H1 (cell line): ENCODE results near the gene SKAP1. TPM values are rescaled to one million over a fixed set of nuclear protein-coding genes. Genes with fewer than 3 reads are reported as not detected.

Source experiments
- ATF2 ChIP-seq: IDR thresholded peaks from 2 replicates; pipeline ENCODE4 v1.6.1; 2012; ENCODE audit warnings: low read length, inconsistent platforms
- EZH2 ChIP-seq: fragments of 200-600 bp; sonication (generic); IDR thresholded peaks from 2 replicates; pipeline ENCODE4 v1.7.1; 2012; ENCODE audit warnings: low read depth, mild to moderate bottlenecking, moderate library complexity, low read length, inconsistent platforms; ENCODE audit not compliant: severe bottlenecking
- RFX5 ChIP-seq: IDR thresholded peaks from 2 replicates; pipeline ENCODE4 v1.6.1; 2011; ENCODE audit warnings: low read depth, low read length, improper control_type of control experiment, borderline replicate concordance
- SAP30 ChIP-seq: fragments of 300-600 bp; sonication (generic); IDR thresholded peaks from 2 replicates; pipeline ENCODE4 v1.7.1; 2012; ENCODE audit warnings: low read length, moderate library complexity, mild to moderate bottlenecking, inconsistent platforms; ENCODE audit not compliant: insufficient read depth, insufficient replicate concordance
- TAF7 ChIP-seq: optimal IDR thresholded peaks from 2 replicates; pipeline ENCODE3; 2011; ENCODE audit warnings: low read depth, mild to moderate bottlenecking, inconsistent platforms, low read length, moderate library complexity, borderline replicate concordance
- USF2 ChIP-seq: IDR thresholded peaks from 2 replicates; pipeline ENCODE4 v1.6.1; 2011; ENCODE audit warnings: low read length, improper control_type of control experiment
- polyA plus RNA-seq, 7 experiments: library from polyadenylated mRNA; depleted of rRNA in 3 of 7; stranded (reverse) in 5 of 7; unstranded in 2 of 7; fragments of >200 nt in 5 of 7; fragments of 200-250 nt in 2 of 7; gene quantifications; 1 replicate in 5 of 7; 2 replicates in 1 of 7; 4 replicates in 1 of 7; pipeline versions ENCODE4 v1.2.1 to v1.2.3, GENCODE V29; 2011 to 2013; ENCODE audit warnings: missing spikeins in 2 of 7, mixed read lengths in 2 of 7
- total RNA-seq: library from RNA; stranded (reverse); fragmentation: NEBNext Ultra II Directional; extraction: Animal tissue kit (Norgen Biotek cat#: 25700); gene quantifications from 2 replicates; pipeline ENCODE4 v1.2.1, GENCODE V29; 2021

The SKAP1 gene
- total and polyA plus RNA-seq, 2 of the 8 experiments (the other 6 are each of a cell fraction or from before 2014, with no cell fraction given) = not detected

- no peak for TF ChIP-seq EZH2
- TF ChIP-seq ATF2 = no peak
- TF ChIP-seq USF2 = no peak
- TF ChIP-seq RFX5 = no peak
- TF ChIP-seq SAP30 = no peak
- TF ChIP-seq TAF7 = no peak
Measured at GRCh38 chr17:48453447-48453846, 23.4 kb upstream of the SKAP1 start (continued).
